Stimulated activated CD8-positive, alpha-beta memory T cell treated with anti-CD3 and anti-CD28 coated beads, Interleukin-15, amount 100 ng/mL, for 1 hour (primary cell): ENCODE results near the gene CRYGA.
"Not testable (repeated sequence)": the region's sequence is repeated elsewhere in the genome, so short reads cannot be mapped to it uniquely, and the experiment has no call there.

ENCODE experiments used
- DNase-seq: peaks from one replicate; pipeline ENCODE4 v3.0.0-alpha.2; 2020; ENCODE audit warnings: low read depth

The CRYGA gene

DNA sequence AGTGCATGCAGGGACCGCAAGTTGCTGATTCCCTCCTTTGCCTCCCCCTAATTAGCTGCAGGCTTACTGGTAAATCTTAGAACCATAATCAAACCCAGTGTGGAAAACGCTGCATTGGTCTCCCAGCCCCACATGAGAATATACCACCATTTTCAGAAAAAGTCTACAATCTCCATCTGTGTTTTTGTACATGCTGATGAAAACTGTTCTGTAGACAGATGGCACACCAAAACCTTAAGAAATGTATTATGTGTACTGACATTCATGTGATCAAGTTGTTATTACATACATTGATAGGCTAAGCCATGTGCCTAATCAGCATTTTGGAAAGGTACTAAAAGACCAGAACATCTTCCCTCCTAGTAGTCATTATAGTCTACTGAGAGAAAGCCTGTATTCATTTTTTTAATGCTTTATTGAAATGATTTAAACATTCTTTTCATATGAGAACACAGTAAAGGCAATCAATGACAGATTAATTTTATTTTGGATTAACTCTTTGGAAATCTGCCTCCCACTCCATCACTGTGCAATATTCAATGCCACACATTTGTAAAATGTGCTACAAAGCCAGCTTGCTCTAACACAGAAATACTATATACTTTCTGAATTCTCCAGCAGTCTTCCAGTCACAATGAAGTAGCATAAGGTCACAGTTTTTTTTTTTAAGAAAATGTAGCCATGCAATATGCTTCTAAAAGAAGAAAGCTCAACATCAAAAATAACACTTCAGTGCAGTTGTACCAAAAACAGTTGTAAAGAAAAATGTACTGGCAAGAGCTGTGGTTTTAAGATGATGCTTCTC is 1.8 kb upstream of the CRYGA start:
- no peak for DNase-seq

DNA sequence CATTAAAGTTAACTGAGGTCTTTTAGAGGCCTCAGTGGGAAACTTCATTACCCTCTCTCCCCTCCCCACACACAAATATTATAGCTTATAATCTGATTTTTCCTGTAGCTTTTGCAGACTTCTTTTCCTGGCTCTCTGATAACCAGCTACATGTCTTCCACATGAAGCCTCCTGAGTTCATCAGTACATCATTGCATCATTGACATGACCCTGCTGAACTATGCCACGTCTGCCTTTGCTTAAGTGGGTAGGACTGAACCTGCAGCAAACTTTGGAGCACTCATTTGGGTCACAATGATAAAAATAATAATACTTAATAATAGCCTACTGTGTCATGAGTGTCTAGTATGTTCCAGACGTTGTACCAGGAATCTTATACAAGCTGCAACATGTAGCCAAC is 7.0 kb downstream of the CRYGA start:
- no peak for DNase-seq

DNA sequence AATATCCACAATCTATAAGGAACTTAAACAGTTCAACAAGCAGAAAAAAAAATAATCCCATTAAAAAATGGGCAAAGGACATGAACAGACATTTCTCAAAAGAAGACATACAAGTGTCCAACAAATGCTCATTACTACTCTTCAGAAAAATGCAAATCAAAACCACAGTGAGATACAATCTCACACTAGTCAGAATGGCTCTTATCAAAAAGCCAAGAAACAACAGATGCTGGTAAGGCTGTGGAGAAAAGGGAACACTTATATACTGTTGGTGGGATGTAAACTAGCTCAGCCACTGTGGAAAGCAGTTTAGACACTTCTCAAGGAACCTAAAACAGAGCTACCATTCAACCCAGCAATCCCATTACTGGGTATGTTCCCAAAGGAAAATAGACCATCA is 10.2 kb downstream of the CRYGA start:
- no peak for DNase-seq

DNA sequence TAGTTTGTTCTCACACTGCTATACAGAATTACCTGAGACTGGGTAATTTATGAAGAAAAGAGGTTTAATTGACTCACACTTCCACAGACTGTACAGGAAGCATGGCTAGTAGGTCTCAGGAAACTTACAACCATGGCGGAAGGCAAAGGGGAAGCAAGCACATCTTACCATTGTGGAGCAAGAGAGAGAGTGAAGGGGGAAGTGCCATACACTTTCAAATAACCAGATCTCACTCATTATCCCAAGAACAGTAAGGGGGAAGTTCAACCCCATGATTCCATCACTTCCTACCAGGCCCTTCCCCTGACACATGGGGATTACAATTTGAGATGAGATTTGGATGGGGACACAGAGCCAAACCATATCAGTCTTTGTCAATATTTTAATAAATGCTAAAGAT is 12.4 kb downstream of the CRYGA start:
- no peak for DNase-seq

DNA sequence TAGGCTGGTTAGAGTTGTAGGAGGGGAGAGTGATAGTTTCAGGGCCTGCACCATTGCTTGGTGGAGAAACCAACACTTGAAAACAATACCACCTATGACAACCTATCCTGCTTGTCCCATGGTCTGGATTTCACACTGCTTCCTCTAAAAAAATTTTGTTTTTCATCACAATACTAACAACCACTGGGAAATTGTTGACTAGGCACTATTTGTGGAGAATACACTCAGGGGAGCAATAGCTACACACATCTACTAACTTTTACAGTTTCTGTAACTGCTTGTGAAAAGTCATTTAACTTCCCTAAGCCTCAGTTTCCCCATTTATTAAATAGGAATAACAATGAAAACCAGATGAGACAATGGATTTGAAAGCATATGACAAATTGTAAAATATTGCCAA is 13.3 kb downstream of the CRYGA start:
- DNase-seq, result no peak

DNA sequence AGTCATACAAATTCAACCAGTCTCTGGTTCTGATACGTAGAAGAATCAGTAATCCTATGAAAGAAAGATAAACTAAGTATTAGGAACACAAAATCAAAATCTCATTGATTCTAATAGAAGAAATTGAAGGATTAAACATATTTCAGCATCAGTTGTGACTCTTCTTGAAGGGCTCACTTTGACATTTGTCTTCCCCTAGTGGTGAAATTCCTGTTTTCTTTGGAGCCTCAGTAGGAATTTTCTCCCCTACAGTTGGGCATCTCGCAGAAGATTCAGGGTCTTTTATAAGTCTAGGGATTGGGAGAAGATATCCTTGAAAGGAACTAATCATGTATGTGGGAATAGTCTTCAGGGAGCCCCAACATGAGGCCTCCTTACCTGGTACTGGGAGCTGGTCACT is 14.6 kb downstream of the CRYGA start:
- no peak for DNase-seq

DNA sequence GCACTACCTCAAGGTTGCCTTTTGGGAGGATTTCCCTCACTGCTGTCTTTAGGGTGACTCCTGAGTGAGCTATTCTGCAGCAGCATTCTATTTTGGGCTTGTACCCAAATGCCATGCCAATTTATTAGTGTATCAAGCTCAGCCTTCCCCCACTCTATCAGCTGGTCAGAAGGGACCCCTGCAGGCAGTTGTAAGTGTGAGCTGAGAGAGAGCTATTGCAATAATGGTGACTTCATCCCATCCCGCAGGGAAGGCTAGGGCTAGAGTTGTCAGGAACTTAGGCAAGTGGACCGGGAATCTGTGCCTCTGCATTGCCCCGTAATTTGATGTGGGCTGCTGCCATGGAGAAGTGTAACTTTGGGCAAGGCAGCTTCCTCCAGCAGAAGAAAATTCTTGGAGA is 15.6 kb downstream of the CRYGA start:
- DNase-seq, result no peak

DNA sequence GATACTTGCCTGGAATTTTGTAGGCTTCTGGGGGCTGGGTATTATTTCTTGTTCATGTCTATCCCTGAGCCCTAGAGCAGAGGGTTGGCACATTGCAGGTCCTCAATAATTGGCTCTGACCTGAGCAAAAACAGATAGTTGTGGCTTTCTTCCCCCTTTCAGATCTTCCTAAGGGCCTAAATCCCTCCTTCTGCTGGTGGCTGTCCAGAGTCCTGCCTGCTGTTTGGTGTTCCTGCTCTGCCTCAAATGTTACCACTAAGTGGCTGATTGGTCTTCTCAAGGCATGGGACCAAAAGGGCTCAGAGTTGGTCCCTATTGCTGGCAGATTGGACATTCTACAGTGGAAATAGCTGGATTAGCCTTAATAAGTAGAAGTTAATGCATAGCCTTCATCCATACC is 16.4 kb downstream of the CRYGA start:
- no peak for DNase-seq

DNA sequence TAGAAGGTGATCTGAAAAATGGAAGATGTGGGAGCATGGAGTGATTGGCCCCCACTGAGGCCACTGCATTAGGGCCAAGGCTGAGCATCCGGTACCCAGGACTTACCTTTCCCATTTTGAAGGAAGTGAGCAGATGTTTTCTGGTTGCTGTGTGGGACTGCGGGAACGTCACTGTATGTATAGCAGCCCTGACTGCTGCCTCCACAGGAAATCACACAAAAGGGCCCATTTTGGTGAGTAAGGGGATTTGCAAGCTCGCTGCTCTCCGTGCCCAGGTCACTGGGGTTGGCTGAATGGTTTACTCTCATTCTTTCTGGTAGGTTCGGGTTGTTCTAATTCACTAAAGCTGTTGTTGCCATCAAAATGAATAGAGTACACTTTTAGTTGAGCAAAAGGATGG is 17.4 kb downstream of the CRYGA start, which contains the start of gene CRYGB:
TSS of gene CRYGB (minus strand) at position 153 of the 400 bp plus-strand sequence. CDS start at position 115, 38 bp downstream.
- DNase-seq, result no peak

DNA sequence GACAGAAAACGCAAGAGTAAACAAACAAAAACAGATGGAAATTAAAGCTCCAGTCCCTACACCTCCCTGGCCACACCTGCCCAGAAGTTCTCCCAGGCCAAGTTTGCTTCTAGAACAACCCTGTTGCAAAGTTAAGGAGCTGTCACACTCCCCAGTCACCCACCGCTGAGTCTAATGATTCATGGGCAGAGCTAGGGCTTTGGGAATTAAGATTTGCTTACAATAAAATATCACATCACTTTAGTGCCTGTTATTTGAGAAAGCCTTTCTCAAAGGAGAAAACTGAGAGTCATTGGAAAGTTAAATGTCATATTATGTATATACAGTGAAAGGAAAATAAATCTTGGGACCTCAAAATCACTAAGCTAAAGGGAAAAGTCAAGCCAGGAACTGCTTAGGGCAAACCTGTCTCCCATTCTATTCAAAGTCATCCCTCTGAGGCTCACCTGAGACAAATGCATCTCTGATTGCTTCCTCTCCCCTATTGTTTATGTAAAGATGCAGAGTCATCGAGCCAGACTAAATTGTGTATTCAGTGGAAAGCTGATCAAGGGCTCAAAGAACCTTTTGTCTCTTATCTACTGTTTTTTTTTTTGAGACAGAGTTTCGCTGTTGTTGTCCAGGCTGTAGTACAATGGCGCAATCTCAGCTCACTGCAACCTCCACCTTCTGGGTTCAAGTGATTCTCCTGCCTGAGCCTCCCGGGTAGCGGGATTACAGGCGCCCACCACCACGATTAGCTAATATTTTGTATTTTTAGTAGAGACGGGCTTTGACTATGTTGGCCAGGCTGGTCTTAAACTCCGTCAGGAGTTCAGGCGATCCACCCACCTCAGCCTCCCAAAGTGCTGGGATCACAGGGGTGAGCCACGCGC is 20.2 kb downstream of the CRYGA start:
- no peak for DNase-seq

DNA sequence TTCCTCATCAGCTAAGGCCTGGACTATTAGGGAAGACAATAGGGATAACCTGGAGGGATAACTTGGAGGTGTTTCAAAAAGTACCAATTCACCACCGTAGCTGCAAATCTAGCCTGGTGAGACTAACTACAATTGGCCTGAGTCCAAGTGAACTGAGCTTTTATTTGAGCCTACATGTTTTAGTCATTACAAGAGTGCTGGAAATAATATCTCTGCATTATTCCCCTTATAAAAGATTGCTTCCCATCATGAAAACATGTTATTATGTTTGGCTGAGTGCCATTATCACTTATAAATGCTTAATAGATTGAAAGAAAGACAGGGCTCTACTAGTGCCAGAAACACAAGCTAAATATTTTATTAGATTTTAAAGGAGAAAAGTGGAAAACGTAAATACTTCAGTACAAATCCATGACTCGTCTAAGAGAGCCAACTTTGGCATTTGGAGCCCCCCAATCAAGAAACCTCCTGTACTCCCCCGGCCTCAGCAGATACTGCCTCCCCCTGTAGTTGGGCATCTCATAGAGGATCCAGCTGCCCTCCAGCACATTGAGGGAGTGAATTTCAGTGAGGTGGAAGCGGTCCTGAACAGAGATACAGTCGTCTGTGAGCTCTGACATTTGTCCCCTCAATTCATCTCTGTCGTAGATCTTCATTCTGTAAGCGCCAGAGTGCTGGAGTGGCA is 21.0 kb downstream of the CRYGA start:
- DNase-seq, result no peak

DNA sequence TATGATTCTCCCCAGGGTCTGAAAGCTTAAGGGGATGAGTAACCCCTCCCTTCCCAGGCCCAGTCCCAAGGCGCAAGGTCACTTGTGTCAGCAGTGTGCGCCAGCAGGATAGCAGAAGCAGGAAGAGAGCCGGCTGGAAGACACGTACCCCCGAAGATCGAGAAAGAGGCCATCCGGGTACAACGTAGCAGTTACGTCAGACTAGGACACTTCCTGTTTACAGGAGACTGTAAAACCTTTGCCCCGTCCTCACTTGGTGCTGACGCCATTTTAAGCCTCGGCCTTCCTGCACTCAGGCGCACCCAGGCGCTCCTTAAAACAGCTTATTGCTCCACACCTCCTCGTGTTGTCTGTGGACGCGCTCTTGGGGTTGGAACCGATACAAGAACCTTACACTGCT is 23.9 kb downstream of the CRYGA start:
- DNase-seq, result no peak

DNA sequence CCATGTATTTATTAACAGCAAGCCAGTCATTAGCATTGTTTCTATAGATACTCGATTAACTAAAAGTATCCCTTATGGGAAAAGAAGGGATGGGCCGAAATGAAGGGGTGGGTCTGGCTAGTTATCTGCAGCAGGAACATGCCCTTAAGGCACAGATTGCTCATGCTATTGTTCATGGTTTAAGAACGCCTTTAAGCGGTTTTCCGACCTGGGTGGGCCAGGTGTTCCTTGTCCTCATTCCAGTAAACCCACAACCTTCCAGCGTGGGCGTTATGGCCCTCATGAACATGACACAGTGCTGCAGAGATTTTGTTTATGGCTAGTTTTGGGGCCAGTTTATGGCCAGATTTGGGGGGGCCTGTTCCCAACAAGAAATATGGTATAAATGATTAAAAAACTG is 25.1 kb downstream of the CRYGA start:
- DNase-seq, result not testable (repeated sequence)

DNA sequence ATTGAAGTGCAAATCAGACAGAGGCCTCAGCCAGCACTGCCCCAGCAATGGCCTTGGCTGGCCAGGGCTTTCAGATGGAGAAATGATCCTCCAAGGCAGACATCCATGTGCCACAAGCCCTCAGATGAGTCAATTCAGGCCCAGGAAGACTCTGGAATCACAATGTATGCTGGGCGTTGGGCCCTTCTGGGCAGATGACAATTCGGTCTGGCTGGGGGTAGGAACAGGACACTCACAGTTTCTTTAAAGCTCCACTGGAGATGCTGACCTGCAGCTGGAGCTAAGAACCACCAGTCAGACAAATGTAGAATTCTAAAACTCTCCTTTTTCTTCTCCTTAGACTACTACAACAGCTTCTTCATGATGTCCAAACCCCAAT is 26.7 kb downstream of the CRYGA start:
- no peak for DNase-seq

DNA sequence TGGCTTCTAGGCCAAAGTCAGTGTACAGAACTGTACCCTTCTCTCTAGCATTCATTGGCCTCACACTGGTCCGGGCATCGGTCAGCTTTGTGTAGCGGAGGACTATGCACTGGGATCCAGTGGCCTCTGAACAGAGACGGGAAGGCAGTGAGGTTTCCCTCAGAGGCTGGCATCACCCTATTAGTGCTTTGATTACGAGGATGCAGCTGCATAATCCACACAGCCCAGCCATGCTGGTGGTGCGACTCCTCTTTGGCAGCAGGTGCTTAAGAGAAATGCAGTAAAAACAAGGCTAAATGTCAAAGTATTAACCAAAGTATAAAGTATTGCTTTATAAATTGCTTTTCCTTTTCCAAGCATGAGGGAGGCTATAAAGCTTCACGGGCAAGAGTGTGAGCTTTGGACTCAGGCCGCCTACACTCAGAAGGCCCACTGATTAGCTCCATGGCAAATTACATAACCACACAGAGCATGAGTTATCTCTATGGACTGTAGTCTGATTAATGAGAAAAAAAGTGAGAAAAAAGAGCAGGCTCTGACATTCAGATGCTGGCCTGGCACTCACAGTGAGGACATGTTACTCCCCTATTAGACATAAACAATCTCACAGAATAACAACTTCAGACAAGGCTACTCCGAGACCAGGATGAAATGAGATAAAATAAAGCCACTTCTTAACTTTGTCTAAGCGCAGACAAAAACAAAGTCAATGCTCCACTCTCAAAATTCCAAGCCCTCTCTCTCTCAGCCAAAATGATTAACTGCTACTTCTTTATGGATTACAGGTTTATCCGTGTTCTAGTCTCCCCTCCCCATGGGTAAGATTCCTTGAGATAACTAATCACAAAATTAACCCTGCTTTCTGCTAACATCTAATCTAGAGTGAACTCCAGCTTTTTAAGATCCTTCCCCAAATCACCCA is 27.3 kb downstream of the CRYGA start:
- DNase-seq, result no peak

DNA sequence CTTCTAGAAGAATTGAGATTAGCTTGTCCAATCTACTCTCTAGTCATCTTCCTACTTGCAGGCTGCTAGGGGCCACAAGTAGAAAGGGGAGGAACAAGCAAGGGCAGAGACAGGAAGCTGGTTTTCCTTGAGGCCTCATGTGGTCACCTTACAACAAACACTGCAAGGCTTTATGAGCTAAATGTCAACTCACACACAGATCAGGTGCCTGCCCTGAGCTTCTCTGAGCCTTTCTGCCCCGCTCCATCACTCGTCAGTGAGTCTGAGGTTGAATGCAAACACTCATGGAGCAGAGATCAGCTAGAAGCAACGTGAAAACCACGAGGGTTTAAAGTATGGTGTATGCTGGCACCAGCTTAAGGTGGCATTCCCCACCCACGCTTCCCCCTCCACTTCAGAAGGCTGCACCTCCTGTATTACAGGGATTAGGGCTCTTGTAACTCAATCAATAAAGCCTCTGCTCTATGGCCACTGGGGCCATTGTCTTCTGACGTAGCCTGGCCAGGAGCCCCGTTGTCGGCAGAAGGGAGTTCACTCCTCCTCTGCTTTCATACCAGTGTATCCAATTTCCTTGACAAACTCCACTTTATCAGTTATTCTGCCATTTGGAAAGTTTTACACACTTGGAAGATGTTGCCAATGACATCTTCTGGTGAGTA is 28.3 kb downstream of the CRYGA start:
- DNase-seq, result no peak

DNA sequence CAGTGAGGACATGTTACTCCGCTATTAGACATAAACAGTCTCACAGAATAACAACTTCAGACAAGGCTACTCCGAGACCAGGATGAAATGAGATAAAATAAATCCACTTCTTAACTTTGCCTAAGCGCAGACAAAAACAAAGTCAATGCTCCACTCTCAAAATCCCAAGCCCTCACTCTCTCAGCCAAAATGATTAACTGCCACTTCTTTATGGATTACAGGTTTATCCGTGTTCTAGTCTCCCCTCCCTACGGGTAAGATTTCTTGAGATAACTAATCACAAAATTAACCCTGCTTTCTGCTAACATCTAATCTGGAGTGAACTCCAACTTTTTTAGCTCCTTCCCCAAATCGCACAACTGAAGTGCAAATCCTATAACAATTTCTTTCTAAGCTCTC is 32.7 kb downstream of the CRYGA start:
- DNase-seq, result no peak

DNA sequence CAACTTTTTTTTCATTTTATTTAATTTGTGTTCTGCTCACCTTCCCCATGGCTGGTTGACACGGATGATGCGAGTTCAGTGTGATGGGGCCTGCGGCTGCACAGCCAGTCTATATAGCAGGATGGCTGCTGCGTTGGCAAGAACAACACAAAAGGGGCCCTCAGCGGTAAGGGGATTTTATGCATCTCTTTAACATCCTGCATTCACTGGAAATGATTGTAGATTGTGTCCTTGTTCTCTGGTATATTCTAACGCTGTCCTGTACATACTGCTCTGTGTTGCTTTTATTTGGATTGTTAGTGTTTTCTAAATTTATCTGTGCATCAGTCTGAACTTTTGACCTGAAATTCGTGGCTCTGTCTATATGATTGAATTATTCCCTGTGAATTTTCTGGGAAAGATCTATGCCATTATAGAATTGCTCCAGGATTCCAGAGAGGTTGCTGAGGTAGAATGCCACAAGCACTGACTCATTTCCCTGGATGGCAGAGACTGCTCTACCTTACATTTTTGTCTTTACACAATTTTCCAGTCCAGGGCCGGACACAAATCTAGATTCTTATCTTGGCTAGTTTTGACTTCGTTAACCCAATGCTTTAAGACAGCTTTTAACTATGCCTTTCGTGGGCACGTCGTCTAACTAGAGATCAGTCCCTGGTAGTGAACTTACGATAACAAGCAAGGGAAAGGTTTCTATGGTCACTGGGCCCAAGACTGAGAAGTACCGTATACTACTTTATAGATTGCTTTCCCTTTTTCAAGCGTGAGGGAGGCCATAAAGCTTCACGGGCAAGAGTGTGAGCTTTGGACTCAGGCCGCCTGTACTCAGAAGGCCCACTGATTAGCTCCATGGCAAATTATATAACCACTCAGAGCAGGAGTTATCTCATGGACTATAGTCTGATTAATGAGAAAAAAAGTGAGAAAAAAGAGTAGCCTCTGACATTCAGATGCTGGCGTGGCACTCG is 33.4 kb downstream of the CRYGA start, which contains the start of gene CRYGC:
TSS of gene CRYGC (minus strand) at position 85 of the 968 bp plus-strand sequence. CDS start at position 49, 36 bp downstream.
- no peak for DNase-seq

DNA sequence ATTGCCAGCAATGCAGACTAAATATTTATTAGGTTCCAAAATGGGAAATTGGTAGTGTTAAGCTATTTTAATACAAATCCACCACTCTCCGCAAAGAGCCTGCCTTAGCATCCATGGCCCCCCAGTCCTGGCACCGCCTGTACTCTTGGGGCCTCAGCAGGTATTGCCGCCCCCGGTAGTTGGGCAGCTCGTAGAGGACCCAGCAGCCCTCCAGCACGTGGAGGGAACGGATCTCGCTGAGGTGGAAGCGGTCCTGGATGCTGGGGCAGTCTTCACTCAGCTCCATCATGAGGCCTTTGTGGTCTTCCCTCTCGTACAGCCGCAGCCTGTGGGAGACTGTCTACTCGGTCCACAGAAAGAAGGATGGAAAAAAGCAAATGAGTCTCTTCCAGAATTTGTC is 35.3 kb downstream of the CRYGA start:
- no peak for DNase-seq

DNA sequence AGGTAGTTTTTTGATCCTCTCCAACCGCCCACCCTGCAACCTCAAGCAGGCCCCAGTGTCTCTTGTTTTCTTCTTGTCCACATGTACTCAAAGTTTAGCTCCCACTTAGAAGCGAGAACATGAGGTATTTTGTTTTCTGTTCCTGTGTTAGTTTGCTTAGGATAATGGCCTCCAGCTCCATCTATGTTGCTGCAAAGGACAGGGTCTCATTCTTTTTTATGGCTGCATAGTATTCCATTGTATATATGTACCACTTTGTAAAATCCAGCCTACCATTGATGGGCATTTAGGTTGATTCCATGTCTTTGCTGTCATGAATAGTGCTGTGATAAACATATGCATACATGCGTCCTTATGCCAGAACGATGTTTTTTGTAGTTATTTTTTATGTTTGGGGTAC is 36.3 kb downstream of the CRYGA start:
- no peak for DNase-seq
